ENCODE results near the gene SDCCAG8.

SDCCAG8 gene

GRCh38 chr1:243281672-243282071, 25.8 kb downstream of the SDCCAG8 start:
- DNase-seq (ENCODE audit: low read depth in 2 of 2): no peak

- no peak for DNase-seq (ENCODE audit: low read depth in 2 of 2)
Measured at GRCh38 chr1:243286409-243287122, 30.7 kb downstream of the SDCCAG8 start.

- DNase-seq (ENCODE audit: low read depth in 2 of 2): no peak
Measured at GRCh38 chr1:243287123-243287460, 31.3 kb downstream of the SDCCAG8 start.

GRCh38 chr1:243287652-243288051, 31.8 kb downstream of the SDCCAG8 start:
- no peak for DNase-seq (ENCODE audit: low read depth in 2 of 2)

- no peak for DNase-seq (ENCODE audit: low read depth in 2 of 2)
Measured at GRCh38 chr1:243288062-243288461, 32.2 kb downstream of the SDCCAG8 start.

- DNase-seq (ENCODE audit: low read depth in 2 of 2): no peak
Measured at GRCh38 chr1:243291292-243291691, 35.5 kb downstream of the SDCCAG8 start.

GRCh38 chr1:243292117-243292516, 36.3 kb downstream of the SDCCAG8 start:
- no peak for DNase-seq (ENCODE audit: low read depth in 2 of 2)

- no peak for DNase-seq (ENCODE audit: low read depth in 2 of 2)
Measured at GRCh38 chr1:243293941-243294722, 38.3 kb downstream of the SDCCAG8 start.

- DNase-seq (ENCODE audit: low read depth in 2 of 2): no peak
Measured at GRCh38 chr1:243294723-243295121, 38.9 kb downstream of the SDCCAG8 start.

GRCh38 chr1:243299069-243299468, 43.2 kb downstream of the SDCCAG8 start:
- no peak for DNase-seq (ENCODE audit: low read depth in 2 of 2)

GRCh38 chr1:243301059-243301458, 45.2 kb downstream of the SDCCAG8 start:
- no peak for DNase-seq (ENCODE audit: low read depth in 2 of 2)

- DNase-seq (ENCODE audit: low read depth in 2 of 2): no peak
Measured at GRCh38 chr1:243311809-243312208, 56.0 kb downstream of the SDCCAG8 start.

- no peak for DNase-seq (ENCODE audit: low read depth in 2 of 2)
Measured at GRCh38 chr1:243312952-243313634, 57.3 kb downstream of the SDCCAG8 start.

- DNase-seq (ENCODE audit: low read depth in 2 of 2): no peak
Measured at GRCh38 chr1:243313635-243314536, 58.0 kb downstream of the SDCCAG8 start.

- no peak for DNase-seq (ENCODE audit: low read depth in 2 of 2)
Measured at GRCh38 chr1:243315455-243315854, 59.6 kb downstream of the SDCCAG8 start.

- no peak for DNase-seq (ENCODE audit: low read depth in 2 of 2)
Measured at GRCh38 chr1:243315893-243316292, 60.1 kb downstream of the SDCCAG8 start.

GRCh38 chr1:243316366-243316989, 60.6 kb downstream of the SDCCAG8 start:
- DNase-seq (ENCODE audit: low read depth in 2 of 2): no peak

GRCh38 chr1:243320224-243320623, 64.4 kb downstream of the SDCCAG8 start:
- no peak for DNase-seq (ENCODE audit: low read depth in 2 of 2)

- DNase-seq (ENCODE audit: low read depth in 2 of 2): no peak
Measured at GRCh38 chr1:243322326-243322725, 66.5 kb downstream of the SDCCAG8 start.

GRCh38 chr1:243323491-243323890, 67.7 kb downstream of the SDCCAG8 start:
- no peak for DNase-seq (ENCODE audit: low read depth in 2 of 2)

- DNase-seq (ENCODE audit: low read depth in 2 of 2): no peak
Measured at GRCh38 chr1:243325305-243325890, 69.6 kb downstream of the SDCCAG8 start.
